Activated gamma-delta T cell treated with Interleukin-2 at 50 U/mL for 16 hours (primary cell): ENCODE data around the gene MLYCD.

ENCODE experiments used
- DNase-seq: peaks from one replicate; pipeline ENCODE4 v3.0.0-alpha.2; 2020

The MLYCD gene

GRCh38 chr16:83972256-83973008, 73.5 kb downstream of the MLYCD start:
- DNase-seq, result no peak

GRCh38 chr16:83973077-83973476, 74.2 kb downstream of the MLYCD start:
- no peak for DNase-seq

GRCh38 chr16:83973581-83974385, 74.9 kb downstream of the MLYCD start:
- DNase-seq, result no peak

- no peak for DNase-seq
These were observed 75.6 kb downstream of the MLYCD start for GRCh38 chr16:83974475-83974874.

GRCh38 chr16:83975590-83976260, 76.8 kb downstream of the MLYCD start:
- no peak for DNase-seq
